Measurements from ENCODE around the gene PWWP2B.

PWWP2B gene

GRCh38 chr10:132393695-132394181 lies 3.3 kb upstream of the PWWP2B start:
- no peak for DNase-seq (ENCODE audit: low read depth in 2 of 3, low spot score in 1 of 3)

- no peak for DNase-seq (ENCODE audit: low read depth in 2 of 3, low spot score in 1 of 3)
Measured at GRCh38 chr10:132394201-132394811, 2.7 kb upstream of the PWWP2B start.

GRCh38 chr10:132394936-132395703 lies 1.9 kb upstream of the PWWP2B start:
- DNase-seq (ENCODE audit: low read depth in 2 of 3, low spot score in 1 of 3): no peak

DNA sequence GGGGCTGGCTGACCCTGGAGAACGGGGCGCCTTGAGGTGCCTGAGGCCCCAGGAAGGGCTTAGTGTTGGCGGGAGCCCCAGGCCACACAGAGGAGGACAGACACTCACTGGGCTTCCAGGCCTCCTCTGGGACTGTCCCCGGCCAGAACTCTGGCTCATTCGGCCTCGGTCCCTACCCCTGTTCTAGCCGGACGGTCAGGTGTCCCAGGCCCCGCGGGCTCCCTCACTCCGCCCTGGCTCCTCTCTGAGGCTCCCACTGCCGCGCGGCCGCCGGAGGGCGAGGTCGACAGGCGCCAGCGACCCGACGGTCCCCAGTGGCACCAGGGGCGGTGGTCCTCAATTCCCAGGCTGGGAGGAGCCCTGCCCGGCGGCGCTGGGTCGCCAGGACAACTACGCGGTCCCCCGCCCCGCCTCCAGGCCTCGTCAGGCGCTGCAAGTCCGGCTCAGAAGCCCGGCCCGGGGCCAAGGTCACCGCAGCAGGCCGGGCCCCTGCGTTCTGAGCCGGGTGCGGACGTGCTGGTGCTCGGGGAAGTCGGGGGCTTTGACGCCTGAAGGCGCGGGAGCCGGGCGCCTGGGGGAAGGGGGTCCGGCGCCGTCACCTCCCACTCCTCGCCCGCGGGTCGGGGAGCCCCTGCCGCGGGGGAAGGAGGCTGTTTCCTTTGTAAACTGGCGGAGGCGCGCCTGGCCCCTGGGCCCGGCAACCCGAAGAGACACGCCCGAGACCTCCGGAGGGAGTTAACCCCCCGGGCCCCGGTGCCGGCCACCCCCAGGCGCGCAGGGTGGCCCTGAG lies 1.1 kb upstream of the PWWP2B start:
- DNase-seq (ENCODE audit: low read depth in 2 of 3, low spot score in 1 of 3): no peak

DNA sequence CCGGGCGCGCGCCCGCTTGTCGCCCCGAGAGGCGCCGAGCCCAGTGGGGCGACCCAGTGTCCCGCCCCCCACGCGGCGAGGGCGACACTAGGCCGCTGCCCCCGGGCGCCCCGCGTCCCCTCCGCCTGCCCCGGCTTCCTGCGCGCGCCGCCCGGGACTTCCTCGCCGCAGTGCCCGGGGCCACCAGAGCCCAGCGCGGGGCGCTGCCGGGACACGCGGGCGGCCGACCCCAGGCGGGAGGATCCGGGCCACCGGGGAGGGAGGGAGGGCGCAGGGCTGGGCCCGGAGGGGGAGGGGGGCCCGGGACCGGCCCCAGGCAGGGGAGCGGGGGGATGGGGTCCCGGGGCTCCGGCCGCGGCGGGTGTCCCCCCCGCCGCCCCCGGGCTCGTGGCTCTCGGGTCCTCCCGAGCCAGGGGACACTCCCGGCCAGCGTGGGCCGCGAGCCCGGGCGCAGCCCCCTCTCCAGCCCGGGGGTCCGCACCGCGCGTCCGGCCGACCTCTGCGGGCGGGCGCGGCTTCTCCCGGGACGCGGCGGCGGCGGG lies 435 bp upstream of the PWWP2B start:
- DNase-seq (ENCODE audit: low read depth in 2 of 3, low spot score in 1 of 3): peak in 1 of 3 donors; percentile 31

DNA sequence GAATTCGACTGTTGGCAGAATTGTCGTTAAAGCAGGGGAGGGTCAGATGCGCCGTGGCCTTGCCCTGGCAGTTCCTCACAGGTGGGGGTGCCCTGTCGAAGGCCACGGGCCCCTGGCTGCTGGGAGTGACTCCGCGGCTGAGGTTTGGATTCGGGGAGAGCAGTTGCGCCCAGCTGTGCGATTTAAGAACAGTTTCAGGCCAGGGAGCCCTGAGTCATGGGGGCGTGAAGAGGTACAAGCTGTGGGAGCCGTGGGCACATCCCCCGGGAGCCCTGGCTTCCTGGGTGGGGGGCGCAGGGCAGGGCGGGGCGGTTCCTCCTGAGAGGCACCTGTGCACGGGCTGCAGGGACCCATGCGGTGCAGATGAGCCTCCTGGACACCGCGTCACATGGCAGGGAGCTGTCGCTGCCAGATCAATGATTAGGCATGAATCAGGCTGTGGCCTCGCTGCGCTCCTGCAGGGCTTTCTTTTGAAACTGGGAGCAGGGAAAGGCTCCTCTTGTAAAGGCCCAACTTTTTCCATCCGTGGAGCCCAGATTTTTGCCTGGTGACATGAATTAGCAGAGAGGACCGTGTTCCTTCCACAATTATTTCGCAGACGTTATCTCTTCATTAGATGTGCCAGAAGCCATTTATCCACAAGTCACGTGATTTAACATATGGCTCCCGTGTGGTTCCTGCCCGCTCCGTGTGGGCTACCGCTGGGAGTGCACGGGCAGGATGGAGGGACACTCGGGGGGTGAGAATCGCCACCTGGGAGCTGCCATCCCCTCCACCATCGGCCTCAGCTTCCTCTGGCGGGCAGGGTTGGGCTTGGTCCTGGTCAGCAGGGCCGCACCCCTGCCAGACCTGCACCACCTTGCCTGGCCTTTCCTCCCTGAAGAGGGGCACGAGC lies 918 bp downstream of the PWWP2B start:
- DNase-seq (ENCODE audit: low read depth in 2 of 3, low spot score in 1 of 3): peak in 1 of 3 donors; percentile 23

- DNase-seq (ENCODE audit: low read depth in 2 of 3, low spot score in 1 of 3): no peak
Measured at GRCh38 chr10:132398566-132398991, 1.6 kb downstream of the PWWP2B start.

GRCh38 chr10:132399117-132400035 lies 2.4 kb downstream of the PWWP2B start:
- DNase-seq (ENCODE audit: low read depth in 2 of 3, low spot score in 1 of 3): no peak

DNA sequence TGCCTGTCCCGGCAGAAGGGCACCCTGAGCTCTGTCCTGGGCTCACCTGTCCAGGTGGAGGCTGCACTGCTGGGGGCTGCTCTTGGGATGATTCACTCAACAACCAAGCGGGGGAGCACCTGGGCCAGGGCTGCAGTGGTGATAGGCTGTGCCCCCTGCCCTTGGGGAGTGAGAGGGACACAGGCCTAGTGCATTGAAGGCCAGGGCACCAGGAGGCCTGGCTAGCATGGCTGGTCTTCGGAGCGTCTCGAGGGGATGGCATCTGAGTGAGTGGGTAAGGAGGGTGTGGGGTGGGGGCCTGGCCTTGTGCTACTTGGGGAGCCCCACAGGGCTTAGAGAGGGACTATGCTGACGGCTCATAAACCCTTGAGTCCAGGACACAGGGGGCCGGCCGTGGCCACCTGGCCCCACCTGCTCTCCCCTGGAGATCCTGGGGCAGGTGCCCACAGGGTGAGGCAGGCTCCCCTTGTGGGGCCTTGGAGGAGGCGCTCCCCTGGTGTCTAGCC lies 3.1 kb downstream of the PWWP2B start:
- no peak for DNase-seq (ENCODE audit: low read depth in 2 of 3, low spot score in 1 of 3)

GRCh38 chr10:132400547-132401151 lies 3.6 kb downstream of the PWWP2B start:
- DNase-seq (ENCODE audit: low read depth in 2 of 3, low spot score in 1 of 3): no peak

- DNase-seq (ENCODE audit: low read depth in 2 of 3, low spot score in 1 of 3): no peak
Measured at GRCh38 chr10:132401401-132402118, 4.6 kb downstream of the PWWP2B start.

- DNase-seq (ENCODE audit: low read depth in 2 of 3, low spot score in 1 of 3): no peak
Measured at GRCh38 chr10:132402781-132403241, 5.8 kb downstream of the PWWP2B start.

- DNase-seq (ENCODE audit: low read depth in 2 of 3, low spot score in 1 of 3): no peak
Measured at GRCh38 chr10:132403511-132404168, 6.6 kb downstream of the PWWP2B start.

DNA sequence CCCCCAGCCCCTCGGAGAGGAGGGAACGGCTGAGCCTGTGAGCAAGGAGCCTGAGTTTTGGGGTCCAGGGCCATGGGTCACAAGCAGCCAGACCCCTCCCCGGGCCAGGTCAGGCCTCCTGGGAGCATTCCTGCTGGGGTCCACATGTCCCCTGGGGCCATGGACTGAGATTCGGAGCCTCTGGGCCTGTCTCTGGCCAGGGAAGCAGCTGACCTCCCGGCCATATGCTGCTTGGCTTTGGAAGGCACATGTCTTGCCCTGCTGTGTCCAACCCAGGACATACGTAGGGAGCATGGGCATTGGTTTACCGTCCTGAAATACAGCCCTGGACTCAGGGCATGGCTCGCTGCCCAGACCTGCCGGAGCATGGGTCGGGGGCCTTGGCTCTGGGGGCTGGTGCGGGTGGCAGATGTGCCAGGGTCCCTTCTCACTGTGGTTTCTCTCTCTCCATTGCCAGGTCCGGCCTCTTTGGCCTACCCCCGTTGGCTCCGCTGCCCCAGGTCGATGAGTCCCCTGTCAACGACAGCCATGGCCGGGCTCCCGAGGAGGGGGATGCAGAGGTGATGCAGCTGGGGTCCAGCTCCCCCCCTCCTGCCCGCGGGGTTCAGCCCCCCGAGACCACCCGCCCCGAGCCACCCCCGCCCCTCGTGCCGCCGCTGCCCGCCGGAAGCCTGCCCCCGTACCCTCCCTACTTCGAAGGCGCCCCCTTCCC lies 7.3 kb downstream of the PWWP2B start:
- DNase-seq (ENCODE audit: low read depth in 2 of 3, low spot score in 1 of 3): no peak

GRCh38 chr10:132404911-132405462 lies 8.0 kb downstream of the PWWP2B start:
- no peak for DNase-seq (ENCODE audit: low read depth in 2 of 3, low spot score in 1 of 3)

- DNase-seq (ENCODE audit: low read depth in 2 of 3, low spot score in 1 of 3): no peak
Measured at GRCh38 chr10:132405463-132405991, 8.5 kb downstream of the PWWP2B start.

Data from stimulated activated CD4-positive, alpha-beta T cell treated with anti-CD3 and anti-CD28 coated beads, Interleukin-12 subunit alpha, Interleukin-12 subunit beta, amount 100 ng/mL, for 48 hours (primary cell).